ENCODE measurements around the gene ZNF692.
A peak's percentile ranks its signal among the peaks of the same experiment; 100 is the strongest.
"Not testable (repeated sequence)": the region's sequence is repeated elsewhere in the genome, so short reads cannot be mapped to it uniquely, and the experiment has no call there.

The ZNF692 gene

GRCh38 chr1:248858891-248859889 lies at the start of gene ZNF692:
Gene ZNF692, minus strand, starts transcription at chr1:248859085. Its CDS starts 776 bp downstream, at chr1:248858309.
- DNase-seq, result peak; percentile 73

- no peak for DNase-seq
Measured at GRCh38 chr1:248906753-248907661, 48.1 kb upstream of the ZNF692 start.

- DNase-seq, result peak; percentile 65
Measured at GRCh38 chr1:248906009-248906752, 47.3 kb upstream of the ZNF692 start, which contains the start of gene PGBD2. Gene PGBD2, plus strand, starts transcription at chr1:248906235. Its CDS starts 7,628 bp downstream, at chr1:248913863.

GRCh38 chr1:248905662-248906008 lies 46.8 kb upstream of the ZNF692 start:
- no peak for DNase-seq

GRCh38 chr1:248904437-248905216 lies 45.7 kb upstream of the ZNF692 start:
- no peak for DNase-seq

- DNase-seq, result no peak
Measured at GRCh38 chr1:248901578-248901977, 42.7 kb upstream of the ZNF692 start.

- DNase-seq, result no peak
Measured at GRCh38 chr1:248900637-248901036, 41.8 kb upstream of the ZNF692 start.

- no peak for DNase-seq
Measured at GRCh38 chr1:248897412-248898337, 38.8 kb upstream of the ZNF692 start.

- no peak for DNase-seq
Measured at GRCh38 chr1:248894837-248895236, 36.0 kb upstream of the ZNF692 start.

GRCh38 chr1:248892590-248892989 lies 33.7 kb upstream of the ZNF692 start:
- DNase-seq, result no peak

GRCh38 chr1:248891758-248892157 lies 32.9 kb upstream of the ZNF692 start:
- no peak for DNase-seq

- no peak for DNase-seq
Measured at GRCh38 chr1:248890549-248891498, 31.9 kb upstream of the ZNF692 start.

GRCh38 chr1:248889914-248890243 lies 31.0 kb upstream of the ZNF692 start:
- DNase-seq, result not testable (repeated sequence)

GRCh38 chr1:248886237-248886895 lies 27.5 kb upstream of the ZNF692 start:
- no peak for DNase-seq

GRCh38 chr1:248885646-248886045 lies 26.8 kb upstream of the ZNF692 start:
- DNase-seq, result no peak

GRCh38 chr1:248884632-248885295 lies 25.9 kb upstream of the ZNF692 start:
- no peak for DNase-seq

GRCh38 chr1:248882427-248882826 lies 23.5 kb upstream of the ZNF692 start:
- not testable (repeated sequence) for DNase-seq

GRCh38 chr1:248881261-248881660 lies 22.4 kb upstream of the ZNF692 start:
- no peak for DNase-seq

All from NCI-H510A (cell line).